Activated naive CD4-positive, alpha-beta T cell treated with anti-CD3 and anti-CD28 coated beads for 36 hours (primary cell): ENCODE data around the gene SAMD1. TPM values are rescaled to one million over a fixed set of nuclear protein-coding genes. Genes with fewer than 3 reads are reported as not detected.
"Not testable (repeated sequence)": the region's sequence is repeated elsewhere in the genome, so short reads cannot be mapped to it uniquely, and the experiment has no call there.

ENCODE experiments used
- CTCF ChIA-PET: fragments of 350-600 bp; sonication (Branson Sonifier 250); formaldehyde crosslinking; loops from one replicate; lab custom pipeline; 2021; ENCODE audit warnings: antibody characterized with exemption; lab: Charles Lee
- DNase-seq: peaks from one replicate; pipeline ENCODE4 v3.0.0-alpha.2; 2020
- H3K27ac Mint-ChIP-seq: one replicate; pipeline ENCODE4 v1.8.0; 2021; ENCODE audit warnings: mild to moderate bottlenecking, mixed read lengths
- H3K27me3 Mint-ChIP-seq: one replicate; pipeline ENCODE4 v1.8.0; 2021; ENCODE audit warnings: low read depth, mixed read lengths
- H3K36me3 Mint-ChIP-seq: one replicate; pipeline ENCODE4 v1.8.0; 2021; ENCODE audit warnings: low read depth, mixed read lengths
- H3K4me1 Mint-ChIP-seq: one replicate; pipeline ENCODE4 v1.8.0; 2021; ENCODE audit warnings: low read depth, mixed read lengths
- H3K4me3 Mint-ChIP-seq: one replicate; pipeline ENCODE4 v1.8.0; 2021; ENCODE audit warnings: mild to moderate bottlenecking, moderate library complexity, mixed read lengths
- H3K9me3 Mint-ChIP-seq: one replicate; pipeline ENCODE4 v1.8.0; 2021; ENCODE audit warnings: mixed read lengths
- intact Hi-C: fragments of 100-400 bp; cut with micrococcal nuclease; formaldehyde crosslinking; loops from one replicate; pipeline ENCODE4 v1.15.1; 2023
- total RNA-seq, 2 experiments: library from RNA; stranded (reverse); gene quantifications; one replicate each; pipeline ENCODE4 v1.2.3, GENCODE V29; 2021

Gene SAMD1
- total RNA-seq, 2 experiments from 2014 or later = 50.9 to 53.0 TPM

- peak overlapping the region; percentile 81 for H3K27ac Mint-ChIP-seq
- peak; percentile 60 for DNase-seq
- H3K9me3 Mint-ChIP-seq, H3K4me1 Mint-ChIP-seq, H3K27me3 Mint-ChIP-seq, H3K4me3 Mint-ChIP-seq: not testable (repeated sequence)
- CTCF ChIA-PET = interaction anchor here (0.5 to 2.3 kb wide), 12 partner anchors 8 to 509 kb away, joined by 3 to 15 read pairs (median 4); a partner anchor contains a TSS
- intact Hi-C loops = loop anchor here (1.0 kb wide), 1 partner anchor 163 kb away; no protein-coding TSS in a partner anchor
- peaks cover 37% of the 10 kb centered on the region for H3K36me3 Mint-ChIP-seq
These were observed 47.6 kb downstream of the SAMD1 start for GRCh38 chr19:14042659-14043608.

GRCh38 chr19:14039181-14039580, 51.4 kb downstream of the SAMD1 start:
- CTCF ChIA-PET = interaction anchor here (1.3 to 2.1 kb wide), 2 partner anchors 9 to 158 kb away, joined by 3 to 8 read pairs; no protein-coding TSS in a partner anchor
- peaks cover 16% of the 10 kb centered on the region for H3K4me1 Mint-ChIP-seq
- no peak overlapping the region for H3K4me3 Mint-ChIP-seq
- peaks cover 36% of the 10 kb centered on the region for H3K36me3 Mint-ChIP-seq
- no peaks in the 10 kb centered on the region for H3K27me3 Mint-ChIP-seq
- intact Hi-C loops = no loop called here
- DNase-seq = no peak
- no peak overlapping the region for H3K27ac Mint-ChIP-seq
- H3K9me3 Mint-ChIP-seq = no peaks in the 10 kb centered on the region

Other genes with a start within 250 kb of the SAMD1 start
- gene NANOS3, start 213.6 kb downstream of the SAMD1 start, total RNA-seq = under 1 TPM; 0.55 to 0.74 TPM
- gene BRME1, start 184.6 kb downstream of the SAMD1 start, total RNA-seq = 1 to 10 TPM; 5.8 to 5.9 TPM
- 10 to 100 TPM; 27.4 to 28.6 TPM for gene CC2D1A, start 184.6 kb downstream of the SAMD1 start, total RNA-seq
- gene PODNL1, start 152.3 kb downstream of the SAMD1 start, total RNA-seq = under 1 TPM in 1 of 2 experiments, not detected in 1; 0.29 TPM
- gene DCAF15, start 138.2 kb downstream of the SAMD1 start, total RNA-seq = 10 to 100 TPM; 67.7 to 70.6 TPM
- gene RFX1, start 84.4 kb downstream of the SAMD1 start, total RNA-seq = 10 to 100 TPM; 13.8 to 14.0 TPM
- gene RLN3, start 62.6 kb downstream of the SAMD1 start, total RNA-seq = not detected
- gene IL27RA, start 59.0 kb downstream of the SAMD1 start, total RNA-seq = 10 to 100 TPM; 59.3 to 59.4 TPM
- gene PALM3, start 28.7 kb downstream of the SAMD1 start, total RNA-seq = not detected
- under 1 TPM; 0.45 to 0.96 TPM for gene MISP3, start 18.0 kb downstream of the SAMD1 start, total RNA-seq
- not detected for gene C19orf67, start 5.0 kb downstream of the SAMD1 start, total RNA-seq
- 10 to 100 TPM; 48.2 to 60.0 TPM for gene PRKACA, start 27.0 kb upstream of the SAMD1 start, total RNA-seq
- 10 to 100 TPM; 54.7 to 56.6 TPM for gene ASF1B, start 45.8 kb upstream of the SAMD1 start, total RNA-seq
- 10 to 100 TPM; 13.5 to 14.6 TPM for gene ADGRL1, start 115.4 kb upstream of the SAMD1 start, total RNA-seq